Amygdala (tissue), 56 donors: ENCODE data around the gene PNPLA3.

Experiments used
- DNase-seq, 56 donors: peaks; one replicate each; lab custom pipeline; 2025; lab: John Stamatoyannopoulos, UW

Gene PNPLA3

GRCh38 chr22:43921370-43921769, 2.2 kb upstream of the PNPLA3 start:
- DNase-seq: peak in 28 of 56 donors; percentile 6 to 78 (median 37)

- no peak for DNase-seq
Observed at GRCh38 chr22:43922123-43922522, 1.5 kb upstream of the PNPLA3 start.

- DNase-seq: peak in 1 of 56 donors; percentile 38
Observed at GRCh38 chr22:43923191-43923590, 414 bp upstream of the PNPLA3 start.

GRCh38 chr22:43924877-43925276, 1.3 kb downstream of the PNPLA3 start:
- DNase-seq: no peak

GRCh38 chr22:43925433-43926348, 2.1 kb downstream of the PNPLA3 start:
- peak in 1 of 56 donors; percentile 2 for DNase-seq

- no peak for DNase-seq
Observed at GRCh38 chr22:43926349-43926710, 2.7 kb downstream of the PNPLA3 start.

- DNase-seq: no peak
Observed at GRCh38 chr22:43928468-43928867, 4.9 kb downstream of the PNPLA3 start.

GRCh38 chr22:43928908-43929307, 5.3 kb downstream of the PNPLA3 start:
- DNase-seq: no peak

GRCh38 chr22:43931771-43932170, 8.2 kb downstream of the PNPLA3 start:
- no peak for DNase-seq

GRCh38 chr22:43941449-43941848, 17.8 kb downstream of the PNPLA3 start:
- no peak for DNase-seq

GRCh38 chr22:43944670-43945430, 21.2 kb downstream of the PNPLA3 start:
- no peak for DNase-seq

GRCh38 chr22:43945632-43946383, 22.2 kb downstream of the PNPLA3 start:
- peak in 32 of 56 donors; percentile 3 to 65 (median 27) for DNase-seq

- no peak for DNase-seq
Observed at GRCh38 chr22:43946384-43946667, 22.7 kb downstream of the PNPLA3 start.

- no peak for DNase-seq
Observed at GRCh38 chr22:43948836-43949406, 25.3 kb downstream of the PNPLA3 start.

GRCh38 chr22:43951391-43951790, 27.8 kb downstream of the PNPLA3 start:
- no peak for DNase-seq

- DNase-seq: no peak
Observed at GRCh38 chr22:43951966-43952365, 28.4 kb downstream of the PNPLA3 start.

- no peak for DNase-seq
Observed at GRCh38 chr22:43953988-43954785, 30.6 kb downstream of the PNPLA3 start.

- DNase-seq: peak; percentile 54 to 96 (median 88)
Observed at GRCh38 chr22:43955040-43955882, 31.7 kb downstream of the PNPLA3 start, which contains the start of gene SAMM50. Gene SAMM50, plus strand, starts transcription at chr22:43955442. Its CDS starts 136 bp downstream, at chr22:43955578.
